ENCODE measurements around the gene KREMEN2.

The KREMEN2 gene

GRCh38 chr16:2976201-2976600 is 12.1 kb downstream of the KREMEN2 start:
- H3K27me3 Mint-ChIP-seq: no peaks in the 10 kb centered on the region
- H3K4me3 Mint-ChIP-seq: no peak overlapping the region
- H3K27ac Mint-ChIP-seq: no peak overlapping the region
- peaks cover 16% of the 10 kb centered on the region for H3K4me1 Mint-ChIP-seq (ENCODE audit: low read depth)
- no peaks in the 10 kb centered on the region for H3K9me3 Mint-ChIP-seq
- no peak for DNase-seq
- H3K36me3 Mint-ChIP-seq (ENCODE audit: low read depth): peaks cover 78% of the 10 kb centered on the region

- Mint-ChIP-seq H3K27me3 (no peaks in the 10 kb centered on the region), H3K4me1 (ENCODE audit: low read depth) (peaks cover 19% of the 10 kb centered on the region), H3K36me3 (ENCODE audit: low read depth) (peaks cover 75% of the 10 kb centered on the region), H3K4me3 (no peak overlapping the region), H3K9me3 (no peaks in the 10 kb centered on the region), H3K27ac (no peak overlapping the region)
- no peak for DNase-seq
These were observed 12.6 kb downstream of the KREMEN2 start for GRCh38 chr16:2976673-2977072.

GRCh38 chr16:2977440-2977839 is 13.4 kb downstream of the KREMEN2 start:
- H3K27ac Mint-ChIP-seq: peak overlapping the region; percentile 33
- no peaks in the 10 kb centered on the region for H3K9me3 Mint-ChIP-seq
- H3K4me1 Mint-ChIP-seq (ENCODE audit: low read depth): peaks cover 23% of the 10 kb centered on the region
- no peaks in the 10 kb centered on the region for H3K27me3 Mint-ChIP-seq
- no peak overlapping the region for H3K4me3 Mint-ChIP-seq
- H3K36me3 Mint-ChIP-seq (ENCODE audit: low read depth): peaks cover 67% of the 10 kb centered on the region
- no peak for DNase-seq

GRCh38 chr16:2979669-2980226 is 15.7 kb downstream of the KREMEN2 start:
- peak overlapping the region; percentile 88 for H3K27ac Mint-ChIP-seq

GRCh38 chr16:2980227-2981176 is 16.4 kb downstream of the KREMEN2 start, which contains the start of gene PKMYT1:
TSS of gene PKMYT1 (minus strand) at chr16:2980446. CDS start at chr16:2979657, 789 bp downstream.
- Mint-ChIP-seq H3K4me1 (ENCODE audit: low read depth) (peaks cover 33% of the 10 kb centered on the region), H3K27ac (peak within 1 kb of the TSS; percentile 88), H3K27me3 (peaks cover 3% of the 10 kb centered on the region), H3K4me3 (peak within 1 kb of the TSS; percentile 90), H3K9me3 (no peaks in the 10 kb centered on the region), H3K36me3 (ENCODE audit: low read depth) (peaks cover 40% of the 10 kb centered on the region)
- DNase-seq: peak; percentile 98

More at GRCh38 chr16:2979669-2980226, 15.7 kb downstream of the KREMEN2 start:
- H3K9me3 Mint-ChIP-seq: no peaks in the 10 kb centered on the region
- peaks cover 3% of the 10 kb centered on the region for H3K27me3 Mint-ChIP-seq
- DNase-seq: no peak
- peaks cover 47% of the 10 kb centered on the region for H3K36me3 Mint-ChIP-seq (ENCODE audit: low read depth)
- H3K4me3 Mint-ChIP-seq: peak overlapping the region; percentile 90
- peaks cover 33% of the 10 kb centered on the region for H3K4me1 Mint-ChIP-seq (ENCODE audit: low read depth)

GRCh38 chr16:2981177-2981898 is 17.3 kb downstream of the KREMEN2 start:
- Mint-ChIP-seq H3K4me3 (peak overlapping the region; percentile 90), H3K36me3 (ENCODE audit: low read depth) (peaks cover 31% of the 10 kb centered on the region), H3K4me1 (ENCODE audit: low read depth) (peaks cover 33% of the 10 kb centered on the region), H3K9me3 (no peaks in the 10 kb centered on the region), H3K27me3 (peaks cover 3% of the 10 kb centered on the region), H3K27ac (peak overlapping the region; percentile 88)
- no peak for DNase-seq

GRCh38 chr16:2981899-2982250 is 17.8 kb downstream of the KREMEN2 start:
- Mint-ChIP-seq H3K9me3 (no peaks in the 10 kb centered on the region), H3K4me3 (peak overlapping the region; percentile 60), H3K27me3 (peaks cover 5% of the 10 kb centered on the region), H3K4me1 (ENCODE audit: low read depth) (peaks cover 33% of the 10 kb centered on the region), H3K27ac (peak overlapping the region; percentile 45), H3K36me3 (ENCODE audit: low read depth) (peaks cover 26% of the 10 kb centered on the region)
- DNase-seq: no peak

GRCh38 chr16:2982402-2982801 is 18.3 kb downstream of the KREMEN2 start:
- DNase-seq: no peak
- Mint-ChIP-seq H3K4me3 (peak overlapping the region; percentile 60), H3K4me1 (ENCODE audit: low read depth) (peaks cover 33% of the 10 kb centered on the region), H3K27me3 (peaks cover 5% of the 10 kb centered on the region), H3K27ac (no peak overlapping the region), H3K9me3 (no peaks in the 10 kb centered on the region), H3K36me3 (ENCODE audit: low read depth) (peaks cover 21% of the 10 kb centered on the region)

GRCh38 chr16:2983706-2984136 is 19.6 kb downstream of the KREMEN2 start:
- H3K4me3 Mint-ChIP-seq: peak overlapping the region; percentile 33
- H3K9me3 Mint-ChIP-seq: no peaks in the 10 kb centered on the region
- peaks cover 28% of the 10 kb centered on the region for H3K4me1 Mint-ChIP-seq (ENCODE audit: low read depth)
- DNase-seq: peak; percentile 86
- H3K27me3 Mint-ChIP-seq: peaks cover 5% of the 10 kb centered on the region
- H3K36me3 Mint-ChIP-seq (ENCODE audit: low read depth): peaks cover 10% of the 10 kb centered on the region
- no peak overlapping the region for H3K27ac Mint-ChIP-seq

GRCh38 chr16:2985462-2985861 is 21.4 kb downstream of the KREMEN2 start:
- Mint-ChIP-seq H3K27ac (no peak overlapping the region), H3K9me3 (no peaks in the 10 kb centered on the region), H3K27me3 (peaks cover 5% of the 10 kb centered on the region), H3K36me3 (ENCODE audit: low read depth) (peaks cover 3% of the 10 kb centered on the region), H3K4me1 (ENCODE audit: low read depth) (peaks cover 25% of the 10 kb centered on the region), H3K4me3 (no peak overlapping the region)
- DNase-seq: no peak

- no peaks in the 10 kb centered on the region for H3K9me3 Mint-ChIP-seq
- peaks cover 5% of the 10 kb centered on the region for H3K27me3 Mint-ChIP-seq
- no peaks in the 10 kb centered on the region for H3K36me3 Mint-ChIP-seq (ENCODE audit: low read depth)
- H3K4me1 Mint-ChIP-seq (ENCODE audit: low read depth): peaks cover 20% of the 10 kb centered on the region
- H3K27ac Mint-ChIP-seq: no peak overlapping the region
- DNase-seq: no peak
- H3K4me3 Mint-ChIP-seq: no peak overlapping the region
These were observed 21.8 kb downstream of the KREMEN2 start for GRCh38 chr16:2985893-2986355.

GRCh38 chr16:2986623-2987188 is 22.6 kb downstream of the KREMEN2 start:
- no peak overlapping the region for H3K4me3 Mint-ChIP-seq
- DNase-seq: no peak
- no peaks in the 10 kb centered on the region for H3K36me3 Mint-ChIP-seq (ENCODE audit: low read depth)
- H3K27ac Mint-ChIP-seq: no peak overlapping the region
- H3K4me1 Mint-ChIP-seq (ENCODE audit: low read depth): peaks cover 14% of the 10 kb centered on the region
- H3K9me3 Mint-ChIP-seq: no peaks in the 10 kb centered on the region
- peaks cover 5% of the 10 kb centered on the region for H3K27me3 Mint-ChIP-seq

GRCh38 chr16:2987286-2987685 is 23.2 kb downstream of the KREMEN2 start:
- Mint-ChIP-seq H3K27me3 (peaks cover 5% of the 10 kb centered on the region), H3K4me1 (ENCODE audit: low read depth) (peaks cover 11% of the 10 kb centered on the region), H3K4me3 (no peak overlapping the region), H3K36me3 (ENCODE audit: low read depth) (no peaks in the 10 kb centered on the region), H3K9me3 (no peaks in the 10 kb centered on the region), H3K27ac (no peak overlapping the region)
- DNase-seq: no peak

- no peak for DNase-seq
- H3K27me3 Mint-ChIP-seq: peaks cover 5% of the 10 kb centered on the region
- no peak overlapping the region for H3K27ac Mint-ChIP-seq
- H3K4me3 Mint-ChIP-seq: no peak overlapping the region
- no peaks in the 10 kb centered on the region for H3K9me3 Mint-ChIP-seq
- peaks cover 11% of the 10 kb centered on the region for H3K4me1 Mint-ChIP-seq (ENCODE audit: low read depth)
- H3K36me3 Mint-ChIP-seq (ENCODE audit: low read depth): no peaks in the 10 kb centered on the region
These were observed 23.8 kb downstream of the KREMEN2 start for GRCh38 chr16:2987833-2988232.
